NCI-H2107 (cell line): ENCODE results near the gene ULK1.

Experiments
- DNase-seq: peaks from one replicate; lab custom pipeline; 2025; lab: John Stamatoyannopoulos, UW

The ULK1 gene

DNA sequence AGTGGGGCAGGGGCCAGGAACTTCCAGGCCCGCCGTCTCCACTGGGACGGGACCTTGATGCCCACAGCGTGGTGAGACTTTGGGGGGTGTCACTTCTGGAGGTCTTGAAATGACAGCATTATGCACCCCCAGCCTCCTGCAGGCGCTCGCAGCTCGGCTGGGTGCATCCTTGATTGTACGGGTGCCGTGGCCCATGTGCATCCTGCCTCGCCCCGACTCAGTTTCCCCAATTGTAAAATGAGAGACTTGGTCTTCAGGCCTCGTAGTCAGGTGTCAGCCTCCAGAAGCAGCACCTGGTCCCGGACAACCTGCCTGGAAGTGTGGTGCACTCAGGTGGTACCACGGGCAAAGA is 25.7 kb downstream of the ULK1 start:
- DNase-seq: no peak

DNA sequence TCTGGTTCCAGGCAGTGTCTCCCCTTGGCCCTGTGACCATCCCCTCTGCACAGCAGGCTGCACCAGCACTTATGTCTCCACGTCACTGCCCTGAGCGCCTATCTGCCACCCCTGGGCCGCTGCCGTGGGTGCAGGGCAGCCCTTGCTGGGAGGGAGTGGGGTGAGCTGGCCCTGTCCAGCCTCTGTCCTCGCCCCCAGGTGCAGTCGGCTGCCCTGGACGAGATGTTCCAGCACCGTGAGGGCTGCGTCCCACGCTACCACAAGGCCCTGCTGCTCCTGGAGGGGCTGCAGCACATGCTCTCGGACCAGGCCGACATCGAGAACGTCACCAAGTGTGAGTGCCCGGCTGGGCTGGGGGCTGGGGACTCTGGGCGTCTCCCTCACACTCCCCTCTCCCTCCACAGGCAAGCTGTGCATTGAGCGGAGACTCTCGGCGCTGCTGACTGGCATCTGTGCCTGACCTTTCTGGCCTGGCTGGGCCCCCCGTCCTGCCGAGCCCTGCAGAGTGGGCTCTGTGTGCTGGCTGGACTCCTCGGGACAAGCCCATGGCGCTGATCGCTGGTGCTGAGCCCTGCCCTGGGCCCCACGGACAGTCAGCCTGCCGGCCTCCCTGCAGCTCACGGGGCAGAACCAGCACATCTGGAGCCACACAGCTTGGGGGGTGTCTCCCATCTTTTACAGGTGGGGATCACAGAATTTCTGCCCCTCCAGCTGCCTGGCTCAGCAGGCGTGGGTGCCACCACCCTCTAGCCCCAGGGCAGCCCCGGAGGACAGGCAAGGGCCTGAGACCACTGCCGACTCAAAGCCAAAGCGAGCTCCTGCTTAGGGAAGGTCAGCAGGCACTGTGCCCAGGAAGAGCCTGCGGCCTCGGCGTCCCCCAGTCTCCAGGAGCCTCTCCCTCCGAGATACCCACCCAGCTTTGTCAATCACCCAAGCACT is 26.7 kb downstream of the ULK1 start:
- DNase-seq: no peak

DNA sequence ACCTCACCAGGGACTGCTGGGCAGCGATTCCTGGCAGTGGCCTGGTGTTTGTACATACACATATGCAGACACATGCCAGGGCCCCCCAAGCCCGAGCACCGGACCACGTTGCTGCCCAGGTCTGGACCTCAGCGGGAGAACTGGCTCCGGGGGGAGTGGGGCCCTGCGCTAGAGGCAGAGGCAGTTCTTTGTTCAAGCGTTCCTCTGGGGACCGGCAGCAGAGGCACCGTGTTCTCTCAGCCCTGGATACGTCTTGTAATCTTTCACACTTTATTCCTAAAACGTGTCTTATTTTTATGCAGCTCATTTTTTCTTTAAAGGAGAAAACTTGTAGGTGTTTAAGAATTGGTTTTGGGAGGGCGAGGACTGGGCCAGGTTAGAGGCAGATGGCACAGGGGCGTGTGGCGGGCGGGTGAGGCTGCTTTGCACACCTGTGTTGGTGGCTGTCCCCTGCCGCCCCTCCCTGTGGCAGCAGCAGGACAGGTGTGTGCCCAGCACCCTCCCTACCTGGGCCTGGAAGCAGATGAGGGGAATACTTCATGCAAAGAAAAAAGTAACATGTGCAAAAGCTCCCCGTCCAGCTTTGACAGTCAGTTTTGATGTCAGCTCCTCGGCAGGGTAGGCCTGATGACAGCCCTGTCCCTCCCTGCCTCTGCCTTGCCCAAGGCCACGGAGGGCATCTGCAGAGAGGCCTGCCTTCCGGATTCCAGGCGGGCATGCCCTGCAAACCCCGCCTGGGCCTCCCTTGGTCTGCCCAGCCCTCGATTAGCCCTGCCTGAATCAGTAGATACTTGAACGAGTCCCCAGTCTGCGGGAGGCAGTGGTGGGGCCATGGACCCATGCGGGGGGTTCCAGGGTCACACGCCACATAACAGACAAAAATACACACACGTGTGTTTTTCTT is 27.7 kb downstream of the ULK1 start:
- no peak for DNase-seq

DNA sequence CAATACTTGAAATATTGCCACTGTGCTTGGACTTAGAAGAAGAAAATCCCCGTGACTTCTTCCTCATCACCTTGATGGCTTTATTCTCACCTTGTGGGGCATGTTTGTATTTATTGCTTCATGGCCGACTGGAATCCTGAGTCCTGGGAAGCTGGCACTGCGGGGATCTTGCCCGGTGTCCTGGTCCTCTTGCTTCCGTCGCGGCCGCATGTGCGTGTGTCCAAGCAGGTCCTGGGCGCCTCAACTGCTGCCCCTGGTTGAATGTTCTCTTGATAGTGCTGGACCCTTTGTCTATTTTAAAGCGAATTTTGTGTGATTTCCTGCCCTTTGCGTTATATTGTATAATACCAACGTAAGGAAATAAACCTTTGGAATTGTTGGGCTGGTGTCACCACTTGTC is 28.4 kb downstream of the ULK1 start:
- no peak for DNase-seq

DNA sequence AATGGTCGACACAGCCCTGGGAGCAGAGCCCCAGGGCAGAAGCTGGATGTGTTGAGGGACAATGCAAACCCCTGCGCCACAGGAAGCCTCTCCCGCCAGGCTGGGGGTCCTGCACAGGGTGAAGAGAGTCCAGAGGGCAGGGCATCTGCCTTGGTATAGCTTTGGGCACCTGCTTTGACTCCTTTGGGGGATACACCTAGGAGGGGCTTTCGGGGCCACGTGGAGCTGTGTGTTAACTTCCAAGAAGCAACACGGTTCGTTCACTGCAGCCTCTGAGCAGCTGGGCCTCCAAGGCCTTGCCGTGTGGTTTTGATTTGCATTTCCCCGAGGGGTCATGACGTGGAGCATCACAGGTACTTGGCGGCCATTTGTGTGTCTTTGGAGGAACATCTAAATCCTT is 28.8 kb downstream of the ULK1 start:
- DNase-seq: no peak

DNA sequence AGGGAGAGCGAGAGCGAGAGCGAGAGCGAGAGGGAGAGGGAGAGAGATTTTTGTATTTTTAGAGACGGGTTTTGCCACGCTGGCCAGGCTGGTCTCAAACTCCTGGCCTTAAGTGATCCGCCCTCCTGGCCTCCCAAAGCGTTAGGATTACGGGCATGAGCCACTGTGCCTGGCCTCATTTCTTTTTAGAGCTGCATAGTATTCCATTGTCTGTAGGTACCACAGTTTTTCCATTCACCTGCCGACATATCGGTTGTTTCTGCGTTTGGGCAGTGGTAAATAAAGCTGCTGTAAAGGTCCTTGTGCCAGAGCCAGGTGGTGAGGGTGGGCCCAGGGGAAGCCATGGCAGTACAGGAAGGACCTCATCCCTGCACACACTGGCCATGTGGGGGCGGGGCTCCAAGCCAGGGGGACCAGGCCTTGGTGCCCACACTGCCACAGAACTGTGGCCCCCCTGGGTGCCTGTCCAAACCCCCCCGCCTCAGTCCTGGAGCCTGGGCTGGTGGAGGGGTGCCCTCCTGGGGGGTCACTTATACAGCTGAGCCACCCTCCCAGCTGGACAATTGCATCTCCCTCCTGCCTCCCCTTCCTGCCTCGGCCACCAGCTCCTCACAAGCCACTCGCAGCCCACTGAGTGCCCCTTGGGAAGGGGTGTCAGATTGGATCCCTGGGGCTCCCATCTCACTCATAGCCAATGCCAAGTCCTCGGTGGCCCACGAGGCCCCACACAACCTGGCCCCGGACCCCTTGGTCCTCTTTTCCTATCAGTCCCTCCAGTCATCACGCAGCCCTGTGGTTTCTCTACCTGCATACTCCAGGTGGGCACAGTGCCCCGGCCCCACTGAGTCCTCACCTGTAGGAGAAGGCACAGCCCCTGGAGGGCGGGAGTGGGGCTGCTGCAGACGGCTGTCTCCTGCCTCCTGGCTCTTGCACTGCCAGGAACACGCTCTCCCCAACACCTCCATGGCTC is 33.0 kb downstream of the ULK1 start:
- DNase-seq: no peak

DNA sequence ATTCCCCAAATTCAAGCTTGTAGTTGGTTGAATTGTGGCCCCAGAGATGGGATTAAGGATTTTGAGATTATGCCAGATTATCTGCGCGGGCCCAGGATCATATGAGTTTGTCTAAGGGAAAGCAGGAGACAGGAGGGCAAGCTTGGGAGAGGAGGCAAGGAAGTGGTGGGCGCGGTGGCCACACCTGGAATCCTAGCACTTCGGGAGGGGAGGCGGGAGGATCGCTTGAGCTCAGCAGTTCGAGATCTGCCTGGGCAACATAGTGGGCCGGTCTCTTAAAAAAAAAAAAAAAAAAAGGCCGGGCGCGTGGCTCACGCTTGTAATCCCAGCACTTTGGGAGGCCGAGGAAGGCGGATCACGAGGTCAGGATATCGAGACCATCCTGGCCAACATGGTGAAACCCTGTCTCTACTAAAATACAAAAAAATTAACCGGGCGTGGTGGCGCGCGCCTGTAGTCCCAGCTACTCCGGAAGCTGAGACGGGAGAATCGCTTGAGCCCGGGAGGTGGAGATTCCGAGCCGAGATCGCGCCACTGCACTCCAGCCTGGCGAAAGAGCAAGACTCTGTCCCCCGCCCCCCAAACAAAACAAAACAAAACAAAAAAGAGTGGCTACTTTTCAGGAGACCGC is 33.8 kb downstream of the ULK1 start:
- DNase-seq: no peak

DNA sequence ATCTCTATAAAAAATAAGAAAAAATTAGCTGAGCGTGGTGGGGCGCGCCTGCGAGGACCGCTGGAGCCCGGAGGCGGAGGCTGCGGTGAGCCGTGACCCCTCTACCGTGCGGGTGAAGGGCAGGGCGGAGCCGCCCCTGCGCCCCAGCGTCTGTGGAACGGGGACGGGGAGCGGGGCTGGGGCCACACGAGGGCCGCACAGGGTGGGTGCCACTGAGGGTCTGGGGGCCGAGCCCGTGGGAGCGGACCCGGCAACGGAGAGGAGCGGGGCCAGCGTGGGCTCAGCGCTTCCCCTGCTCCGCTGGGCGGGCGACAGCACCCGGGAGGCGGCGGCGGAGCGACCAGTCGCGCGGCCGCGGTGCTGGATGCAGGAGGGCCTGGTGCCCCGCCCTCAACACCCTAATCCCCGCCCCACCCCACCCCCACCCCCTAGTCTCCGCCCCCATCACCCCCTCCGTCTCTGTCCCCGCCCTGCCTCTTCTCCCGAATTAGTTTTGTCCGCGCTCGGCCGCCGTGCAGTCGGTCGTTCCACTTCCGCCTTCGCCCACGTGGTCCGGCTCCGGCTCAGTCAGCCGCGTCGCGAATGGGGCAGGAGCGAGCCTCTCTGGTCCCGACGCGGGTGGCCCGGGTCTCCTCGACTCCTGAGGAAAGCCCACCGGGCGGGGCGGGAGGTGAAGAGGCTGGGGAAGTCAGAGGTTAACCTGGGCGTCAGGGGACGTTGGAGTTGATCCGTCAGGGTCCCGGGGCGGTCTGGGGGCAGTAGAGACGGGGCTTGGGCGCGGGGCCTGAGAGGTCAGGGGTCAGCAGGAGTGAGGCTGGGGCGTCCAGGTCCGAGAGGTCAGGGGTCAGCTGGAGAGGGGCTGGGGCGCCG is 34.5 kb downstream of the ULK1 start, which contains the start of gene PUS1:
TSS of gene PUS1 (plus strand) at position 566 of the 870 bp plus-strand sequence. CDS start 447 bp downstream, outside the sequence.
- peak; percentile 85 for DNase-seq

DNA sequence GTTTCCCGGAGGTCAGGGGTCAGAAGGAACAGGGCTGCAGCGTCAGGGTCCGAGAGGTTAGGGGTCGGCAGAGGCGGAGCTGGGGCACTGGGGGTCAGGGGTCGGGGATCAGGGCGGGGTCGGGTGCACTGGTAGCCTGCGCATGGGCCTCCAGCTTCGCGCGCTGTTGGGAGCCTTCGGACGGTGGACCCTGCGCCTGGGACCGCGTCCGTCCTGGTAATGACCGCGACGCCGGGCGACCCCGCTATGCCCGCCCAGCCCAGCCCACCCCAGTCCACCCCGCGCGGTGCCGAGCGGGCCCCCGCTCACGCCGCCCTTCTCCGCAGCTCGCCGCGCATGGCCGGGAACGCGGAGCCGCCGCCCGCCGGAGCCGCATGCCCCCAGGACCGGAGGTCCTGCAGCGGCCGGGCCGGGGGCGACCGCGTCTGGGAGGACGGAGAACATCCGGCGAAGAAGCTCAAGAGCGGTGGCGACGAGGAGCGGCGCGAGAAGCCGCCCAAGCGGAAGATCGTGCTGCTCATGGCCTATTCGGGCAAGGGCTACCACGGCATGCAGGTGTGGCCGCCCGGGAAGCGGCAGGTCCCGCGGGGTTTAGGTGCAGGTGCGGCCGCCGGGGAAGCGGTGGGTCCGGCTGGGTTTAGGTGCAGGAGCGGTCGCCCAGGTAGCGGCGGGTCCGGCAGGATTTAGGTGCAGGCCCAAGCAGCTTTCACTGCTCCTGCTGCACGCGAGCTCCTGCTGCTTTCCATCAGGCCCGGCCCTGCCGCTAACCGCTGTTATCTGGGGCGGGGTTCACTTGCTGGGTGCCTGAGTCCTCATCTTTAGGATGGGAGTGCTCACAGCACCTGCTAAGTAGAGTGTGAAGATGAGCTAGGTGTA is 35.4 kb downstream of the ULK1 start:
- no peak for DNase-seq

DNA sequence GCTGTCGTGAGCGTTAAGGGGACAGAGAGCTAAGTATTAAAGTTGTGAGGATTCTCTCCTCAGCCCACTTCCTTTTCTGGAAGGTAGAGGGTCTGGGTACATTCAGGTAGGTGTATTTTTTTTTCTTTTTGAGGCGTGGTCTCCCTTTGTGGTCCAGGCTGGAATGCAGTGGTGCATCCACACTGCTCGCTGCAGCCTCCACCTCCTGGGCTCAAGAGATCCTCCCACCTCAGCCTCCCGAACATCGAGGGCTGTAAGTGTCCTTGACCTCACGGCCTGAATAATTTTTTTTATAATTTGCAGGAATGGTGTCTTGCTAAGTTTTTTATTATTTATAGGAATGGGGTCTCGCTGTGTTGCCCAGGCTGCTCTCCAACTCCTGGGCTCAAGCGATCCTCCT is 36.1 kb downstream of the ULK1 start:
- DNase-seq: no peak

DNA sequence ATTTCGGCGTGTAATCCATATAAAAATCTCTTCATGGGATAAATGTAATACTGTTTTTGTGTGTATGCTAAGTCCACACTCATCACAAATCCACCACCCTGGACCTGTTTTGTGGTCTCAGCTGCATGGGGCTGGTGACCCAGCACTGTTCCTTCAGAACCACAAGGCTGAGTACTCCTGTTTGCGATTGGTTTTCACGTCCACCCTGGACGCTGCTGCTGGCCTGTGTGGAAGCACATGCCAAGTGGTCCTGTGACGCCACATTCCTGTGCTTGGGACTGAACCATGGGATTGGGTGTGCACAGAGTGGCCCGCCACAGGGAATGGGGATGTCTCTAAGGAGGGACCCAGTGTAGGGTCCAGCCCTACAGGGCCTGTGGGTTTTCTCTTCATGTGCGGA is 39.0 kb downstream of the ULK1 start:
- DNase-seq: no peak

DNA sequence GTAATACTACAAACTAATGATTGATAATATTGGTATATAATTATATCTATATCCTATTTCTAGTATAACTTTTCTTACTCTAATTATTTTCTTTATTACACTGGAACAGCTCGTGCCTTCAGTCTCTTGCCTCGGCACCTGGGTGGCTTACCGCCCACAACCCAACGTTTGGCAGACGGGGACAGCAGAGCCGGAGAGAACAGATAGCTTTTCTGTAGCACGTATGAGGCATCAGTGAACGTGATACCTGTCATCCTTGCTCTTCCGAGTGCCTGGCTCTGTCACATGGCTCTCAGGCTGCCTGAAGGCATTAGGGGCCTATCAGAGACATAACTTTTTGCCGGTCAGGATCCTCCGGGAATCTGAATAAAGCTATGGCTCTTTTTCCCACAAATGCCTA is 40.1 kb downstream of the ULK1 start:
- no peak for DNase-seq

DNA sequence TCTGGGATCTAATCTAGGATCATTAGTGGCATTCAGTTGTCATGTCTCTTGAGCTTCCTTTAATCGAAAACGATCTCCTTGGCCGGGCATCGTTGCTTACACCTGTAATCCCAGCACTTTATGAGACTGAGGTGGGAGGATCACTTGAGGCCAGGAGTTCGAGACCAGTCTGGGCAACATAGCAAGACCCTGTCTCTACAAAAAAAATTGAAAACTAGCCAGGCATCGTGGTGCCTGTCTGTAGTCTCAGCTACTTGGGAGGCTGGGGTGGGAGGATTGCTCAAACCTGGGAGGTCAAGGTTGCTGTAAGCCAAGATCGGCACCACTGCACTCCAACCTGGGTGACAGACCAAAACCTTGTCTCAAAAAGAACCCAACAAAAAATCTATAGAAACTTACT is 43.7 kb downstream of the ULK1 start:
- DNase-seq: no peak

DNA sequence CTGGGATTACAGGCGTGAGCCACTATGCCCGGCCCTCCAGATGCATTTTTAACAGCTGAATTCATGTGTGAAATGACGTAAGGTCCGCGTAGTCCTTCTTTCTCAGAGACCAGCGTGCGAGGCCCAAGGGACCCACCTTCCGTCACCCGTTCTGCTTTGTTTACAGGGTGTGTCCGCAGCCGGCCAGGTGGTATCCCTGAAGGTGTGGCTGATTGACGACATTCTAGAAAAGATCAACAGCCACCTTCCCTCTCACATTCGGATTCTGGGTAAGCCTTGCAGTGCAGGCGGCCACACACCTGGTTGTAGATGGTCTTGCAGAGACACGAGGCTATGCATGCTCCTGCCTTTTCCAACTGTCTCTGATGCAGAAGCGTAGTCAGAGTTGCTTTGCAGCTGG is 44.6 kb downstream of the ULK1 start:
- no peak for DNase-seq

DNA sequence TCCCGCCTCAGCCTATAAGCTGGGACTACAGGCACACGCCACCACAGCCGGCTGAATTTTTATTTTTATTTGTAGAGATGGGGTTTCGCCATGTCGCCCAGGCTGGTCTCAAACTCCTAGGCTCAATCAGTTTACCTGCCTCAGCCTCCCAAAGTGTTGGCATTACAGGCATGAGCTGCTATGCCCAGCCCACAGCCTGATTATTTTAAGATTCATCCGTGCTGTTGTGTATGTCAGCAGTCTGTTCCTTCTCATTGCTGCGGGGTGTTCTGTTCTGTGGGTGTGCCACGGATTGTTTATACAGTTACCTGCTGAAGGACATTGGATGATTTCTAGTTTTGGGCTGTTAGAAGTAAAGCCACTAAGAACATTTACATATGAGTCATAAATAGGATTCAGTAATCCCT is 45.7 kb downstream of the ULK1 start:
- DNase-seq: no peak

DNA sequence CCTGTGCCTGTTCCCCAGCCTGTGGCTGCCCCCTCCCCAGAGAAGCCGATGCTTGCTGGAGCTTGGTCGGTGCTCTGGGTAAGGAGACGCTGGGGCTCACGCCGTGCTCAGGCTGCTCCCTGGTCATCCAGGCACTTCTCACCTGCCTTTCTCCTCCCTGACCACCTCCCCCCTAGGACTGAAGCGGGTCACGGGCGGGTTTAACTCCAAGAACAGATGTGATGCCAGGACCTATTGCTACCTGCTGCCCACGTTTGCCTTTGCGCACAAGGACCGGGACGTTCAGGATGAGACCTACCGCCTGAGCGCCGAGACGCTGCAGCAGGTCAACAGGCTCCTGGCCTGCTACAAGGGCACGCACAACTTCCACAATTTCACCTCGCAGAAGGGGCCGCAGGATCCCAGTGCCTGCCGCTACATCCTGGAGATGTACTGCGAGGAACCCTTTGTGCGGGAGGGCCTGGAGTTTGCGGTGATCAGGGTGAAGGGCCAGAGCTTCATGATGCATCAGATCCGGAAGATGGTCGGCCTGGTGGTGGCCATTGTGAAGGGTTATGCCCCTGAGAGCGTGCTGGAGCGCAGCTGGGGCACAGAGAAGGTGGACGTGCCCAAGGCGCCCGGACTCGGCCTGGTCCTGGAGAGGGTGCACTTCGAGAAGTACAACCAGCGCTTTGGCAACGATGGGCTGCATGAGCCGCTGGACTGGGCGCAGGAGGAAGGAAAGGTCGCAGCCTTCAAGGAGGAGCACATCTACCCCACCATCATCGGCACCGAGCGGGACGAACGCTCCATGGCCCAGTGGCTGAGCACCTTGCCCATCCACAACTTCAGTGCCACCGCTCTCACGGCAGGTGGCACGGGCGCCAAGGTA is 46.9 kb downstream of the ULK1 start:
- no peak for DNase-seq

DNA sequence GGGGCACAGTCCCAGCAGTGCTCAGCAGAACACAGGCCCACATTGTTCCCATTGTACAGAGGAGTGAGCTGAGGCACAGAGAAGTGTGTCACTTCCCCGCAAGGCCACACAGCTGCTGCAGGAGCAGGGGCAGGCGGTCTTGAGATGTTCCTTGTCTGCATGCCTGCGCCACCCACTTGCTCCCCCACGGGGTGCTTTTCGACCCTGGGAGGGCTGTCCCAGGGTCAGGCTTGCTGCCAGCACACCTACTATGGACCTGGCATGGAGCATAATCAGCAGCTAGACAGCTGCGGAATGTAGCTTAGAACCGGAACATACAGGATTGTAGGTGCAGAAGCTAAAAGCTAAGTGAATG is 47.5 kb downstream of the ULK1 start:
- DNase-seq: no peak

DNA sequence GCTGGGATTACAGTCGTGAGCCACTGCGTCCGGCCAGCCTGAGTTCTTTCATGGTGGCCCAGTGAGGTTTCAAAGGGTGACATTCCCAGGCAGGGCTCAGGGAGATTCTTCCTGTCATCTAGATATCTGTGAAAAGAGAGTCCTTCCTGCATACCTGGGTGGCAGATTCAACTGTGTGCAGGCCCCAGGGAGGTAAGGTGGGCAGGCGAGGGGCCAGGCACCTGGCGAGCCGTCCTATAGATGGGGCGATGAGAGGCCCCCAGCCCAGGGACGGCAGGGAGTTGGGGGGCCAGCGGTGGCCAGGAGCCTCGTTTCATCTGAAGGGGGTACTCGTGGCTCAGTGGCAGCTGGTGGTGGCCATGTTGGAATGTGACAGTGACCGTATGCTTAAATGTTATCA is 48.2 kb downstream of the ULK1 start:
- DNase-seq: no peak
